T-helper 2 cell treated with Interferon-gamma antibody and Interleukin-4, amounts not matched to agents 100 ng/mL and 5 ng/mL, for 36 hours (primary cell): ENCODE results near the gene CGB2. TPM values are rescaled to one million over a fixed set of nuclear protein-coding genes. Genes with fewer than 3 reads are reported as not detected.
"Not testable (repeated sequence)": the region's sequence is repeated elsewhere in the genome, so short reads cannot be mapped to it uniquely, and the experiment has no call there.

Experiments used
- intact Hi-C: fragments of 100-400 bp; cut with micrococcal nuclease; formaldehyde crosslinking; loops from one replicate; pipeline ENCODE4 v1.15.1; 2023
- total RNA-seq: library from RNA; stranded (reverse); gene quantifications from 2 replicates; pipeline ENCODE4 v1.2.3, GENCODE V29; 2022

CGB2 gene
- not detected in 2 replicates for total RNA-seq

GRCh38 chr19:49031642-49032301, at the start of gene CGB2:
CGB2 (plus strand) TSS chr19:49031890; CDS start chr19:49032096, 206 bp downstream.
- intact Hi-C loops = not testable (repeated sequence)

- intact Hi-C loops = no loop called here
These were observed 49.4 kb upstream of the CGB2 start for GRCh38 chr19:48982280-48982679.

DNA sequence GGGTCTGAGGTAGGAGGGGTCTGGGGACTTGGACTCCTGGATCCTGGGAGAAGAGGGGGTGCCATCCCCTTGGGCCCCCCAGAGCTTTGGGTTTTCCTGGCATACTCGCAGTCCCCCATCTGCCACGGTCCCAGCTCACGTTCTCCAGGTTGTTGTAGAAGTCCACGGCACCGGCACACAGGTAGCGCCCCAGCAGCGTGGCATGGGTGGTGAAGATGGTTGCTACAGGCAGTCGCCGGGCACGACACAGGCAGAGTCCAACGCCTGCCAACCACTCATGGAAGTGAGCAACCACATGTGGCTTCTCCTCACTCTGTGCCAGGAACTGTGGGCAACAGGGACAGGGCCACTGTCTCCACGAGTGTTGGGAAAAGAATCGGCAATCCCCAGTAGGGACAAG, 46.0 kb upstream of the CGB2 start:
- intact Hi-C loops = no loop called here

GRCh38 chr19:48986211-48986610, 45.5 kb upstream of the CGB2 start:
- intact Hi-C loops = no loop called here

DNA sequence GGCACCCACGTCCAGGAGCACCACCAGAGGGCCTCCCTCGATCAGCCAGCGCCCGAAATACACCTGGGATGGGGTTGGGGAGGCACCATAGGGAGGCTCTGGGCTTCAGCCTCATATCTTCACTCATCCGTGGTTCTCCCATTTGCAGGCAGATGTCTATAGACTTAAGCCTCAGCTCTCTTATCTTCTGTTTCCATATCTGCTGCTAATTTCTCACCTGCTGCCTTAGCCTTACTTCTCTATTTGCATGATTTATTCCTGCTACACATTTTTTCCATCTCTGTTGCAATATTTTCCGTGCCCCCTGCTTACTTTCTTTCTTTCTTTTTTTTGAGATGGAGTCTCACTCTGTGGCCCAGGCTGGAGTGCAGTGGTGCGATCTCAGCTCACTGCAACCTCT, 44.4 kb upstream of the CGB2 start:
- intact Hi-C loops = no loop called here

DNA sequence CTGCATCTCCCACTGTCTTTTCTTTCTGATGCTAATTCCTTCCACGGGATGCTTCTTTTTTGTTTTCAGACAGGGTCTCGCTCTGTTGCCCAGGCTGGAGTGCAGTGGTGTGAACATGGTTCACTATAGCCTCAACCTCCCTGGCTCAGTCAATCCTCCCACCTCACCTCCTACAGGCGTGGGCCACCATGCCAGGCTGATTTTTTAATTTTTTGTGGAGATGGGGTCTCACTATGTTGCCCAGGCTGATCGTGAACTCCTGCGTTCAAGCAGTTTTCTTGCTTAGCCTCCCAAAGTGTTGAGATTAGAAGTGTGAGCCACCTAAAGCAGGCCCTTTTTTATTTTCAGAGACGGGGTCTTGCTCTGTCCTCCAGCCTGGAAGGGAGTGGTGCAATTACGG, 43.4 kb upstream of the CGB2 start:
- intact Hi-C loops = no loop called here

GRCh38 chr19:48988860-48989259, 42.8 kb upstream of the CGB2 start:
- intact Hi-C loops = no loop called here

- intact Hi-C loops = loop anchor here (10.0 kb wide), 2 partner anchors 155 to 485 kb away; partner anchors contain the start of gene FLT3LG
These were observed 41.9 kb upstream of the CGB2 start for GRCh38 chr19:48989701-48990291.

DNA sequence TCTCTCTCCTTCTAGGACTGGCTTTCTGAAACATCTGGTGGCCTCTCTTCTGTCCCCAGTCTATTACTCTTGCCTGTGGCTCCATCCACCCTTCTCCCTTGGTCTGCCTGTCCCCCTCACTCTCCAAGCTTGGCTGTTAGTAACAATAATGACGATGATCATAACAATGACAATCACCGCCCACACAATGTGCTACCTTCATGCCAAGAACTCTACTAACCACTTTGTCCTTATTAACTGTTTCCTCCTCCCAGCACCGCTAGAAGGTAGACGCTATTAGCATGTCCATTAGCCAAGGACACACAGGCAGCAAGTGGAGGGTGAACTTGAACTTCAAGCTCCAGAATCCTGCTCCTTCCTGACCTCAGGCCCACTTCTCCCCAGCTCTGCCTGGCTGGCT, 41.3 kb upstream of the CGB2 start:
- intact Hi-C loops = loop anchor here (10.0 kb wide), 2 partner anchors 154 to 484 kb away; partner anchors contain the start of gene FLT3LG

GRCh38 chr19:48991011-48991609, 40.6 kb upstream of the CGB2 start:
- intact Hi-C loops = loop anchor here (10.0 kb wide), 2 partner anchors 154 to 484 kb away; partner anchors contain the start of gene FLT3LG

DNA sequence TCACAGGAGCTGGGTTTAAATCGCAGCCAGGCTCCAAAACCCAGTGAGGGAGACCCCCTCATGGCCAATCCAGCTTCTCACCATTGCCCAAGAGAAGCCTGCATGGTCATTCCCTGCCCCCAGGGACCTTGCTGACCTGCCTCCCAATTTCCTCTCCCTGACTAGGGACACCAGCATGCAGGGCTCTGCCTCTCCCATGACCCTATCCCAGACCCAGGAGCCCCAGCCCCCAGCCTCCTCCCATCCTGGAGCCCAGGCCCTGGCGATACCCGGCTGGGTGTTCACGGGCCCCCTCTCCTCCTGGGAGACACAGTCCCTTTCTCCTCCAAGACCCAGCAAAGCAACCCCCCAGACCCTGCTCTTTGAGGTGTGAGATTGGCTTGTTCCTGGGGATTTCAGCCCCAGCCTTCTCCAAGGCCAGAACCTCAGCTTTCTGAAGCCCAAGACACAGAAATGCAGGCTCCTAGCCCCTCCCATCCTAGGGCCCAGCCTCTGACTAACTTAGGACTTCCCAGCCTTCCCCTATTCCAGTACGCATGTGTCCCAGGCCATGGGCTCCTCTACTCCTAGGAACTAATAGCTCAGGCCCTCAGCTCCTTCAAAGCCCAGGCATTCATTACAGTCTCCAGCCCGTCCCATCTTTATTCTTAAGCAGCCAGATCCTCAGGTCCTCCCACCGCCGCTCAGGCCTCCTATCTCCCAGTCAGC, 39.7 kb upstream of the CGB2 start:
- intact Hi-C loops = loop anchor here (2.0 to 10.0 kb wide), 3 partner anchors 127 to 483 kb away; partner anchors contain the start of genes C19orf73, FLT3LG and PPFIA3

DNA sequence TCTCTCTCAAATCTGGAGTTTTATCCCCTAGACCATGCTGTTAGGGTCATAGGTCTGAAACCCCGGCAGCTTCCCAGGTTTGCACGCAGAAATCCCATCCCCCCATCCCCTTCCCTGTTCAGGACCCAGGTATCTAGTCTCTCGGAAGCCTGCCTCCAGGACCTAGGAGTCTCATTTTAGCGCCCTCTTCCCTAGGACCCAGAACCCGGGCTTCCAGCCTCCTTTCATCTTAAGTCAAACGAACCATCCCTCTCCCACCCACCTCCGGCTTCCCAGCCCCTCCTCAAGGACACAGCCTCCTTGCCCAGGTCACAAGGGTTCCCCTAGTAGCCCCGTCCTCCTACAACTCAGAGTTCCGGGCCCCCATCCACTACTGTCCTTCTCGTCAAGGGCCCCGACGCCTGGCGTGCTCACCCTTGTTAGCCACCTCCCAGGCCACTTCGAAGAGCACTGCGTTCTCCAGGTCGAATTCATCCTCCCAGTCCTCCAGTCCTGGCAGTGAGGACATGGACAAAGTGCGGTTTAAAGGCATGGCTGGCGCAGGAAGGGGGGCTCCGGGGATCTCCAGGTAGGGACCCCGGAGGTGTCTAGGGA, 39.0 kb upstream of the CGB2 start:
- intact Hi-C loops = loop anchor here (1.0 to 10.0 kb wide), 6 partner anchors 27 to 482 kb away; partner anchors contain the start of genes C19orf73, FLT3LG, FTL and PPFIA3

DNA sequence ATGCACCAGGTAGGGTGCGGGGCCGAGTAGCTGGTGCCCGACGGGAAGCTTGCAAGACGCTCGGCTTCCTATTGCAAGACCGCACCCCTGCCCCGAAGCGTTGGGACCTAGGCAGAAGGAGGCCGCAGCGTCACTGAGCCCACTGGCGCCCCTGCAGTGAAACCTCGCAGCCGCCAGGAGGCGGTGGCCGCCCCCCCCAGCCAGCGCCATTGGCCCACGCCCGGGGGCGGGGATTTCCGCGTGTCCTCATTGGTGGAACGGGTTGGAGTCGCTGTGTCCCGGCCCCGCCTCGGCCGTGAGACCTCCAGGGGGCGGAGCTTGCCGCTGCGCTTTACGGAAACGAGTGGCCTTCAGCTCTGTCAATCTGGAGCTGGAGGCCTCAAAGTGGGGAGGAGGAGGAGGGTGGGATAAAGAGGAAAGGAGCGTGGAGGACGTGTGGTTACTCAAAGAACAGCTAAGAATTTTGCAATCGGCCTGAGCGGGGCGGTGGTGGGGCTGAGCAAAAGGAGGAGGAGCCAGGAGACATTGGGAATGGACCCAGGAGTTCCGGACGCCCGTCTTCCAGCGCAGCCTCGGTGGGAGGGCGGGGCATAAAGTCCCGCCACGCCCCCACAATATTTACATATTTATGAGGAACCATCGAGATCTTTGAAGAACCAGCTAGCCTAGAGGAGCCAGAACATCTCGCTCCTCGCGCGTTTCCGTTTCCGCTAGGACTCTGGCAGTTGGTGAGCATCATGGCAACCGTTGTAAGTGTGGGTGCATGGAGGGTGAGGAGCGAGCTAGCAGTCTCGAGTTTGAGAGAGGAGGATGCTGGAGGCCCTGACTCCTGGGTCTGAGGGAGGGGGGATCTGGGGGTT, 38.3 kb upstream of the CGB2 start, which contains the start of the genes GYS1 and RUVBL2:
GYS1 (minus strand) TSS at position 135 of the 860 bp plus-strand sequence. CDS start 197 bp downstream, outside the sequence.
RUVBL2 (plus strand) TSS at position 713 of the 860 bp plus-strand sequence; CDS start at position 738, 25 bp downstream.
- intact Hi-C loops = loop anchor here (1.0 to 10.0 kb wide), 6 partner anchors 28 to 481 kb away; partner anchors contain the start of genes C19orf73, FLT3LG, FTL and PPFIA3

DNA sequence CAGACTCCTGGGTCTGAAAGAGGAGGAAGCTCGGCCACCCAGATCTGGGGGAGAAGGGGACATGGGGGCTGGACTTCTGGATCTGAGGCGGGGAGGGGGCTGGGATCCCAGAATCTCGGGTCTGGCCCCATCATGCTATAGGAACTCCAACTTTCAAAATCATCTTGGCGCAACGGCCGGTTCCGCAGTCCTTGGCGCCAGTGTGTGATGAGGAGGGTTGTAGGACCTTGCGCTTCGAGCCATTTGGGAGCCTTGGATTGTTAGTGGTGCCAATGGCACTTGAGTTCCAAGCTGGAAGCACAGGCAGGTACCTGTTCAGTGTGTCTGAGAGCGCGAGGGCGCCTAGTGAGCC, 37.7 kb upstream of the CGB2 start:
- intact Hi-C loops = loop anchor here (10.0 kb wide), 2 partner anchors 151 to 481 kb away; partner anchors contain the start of gene FLT3LG

DNA sequence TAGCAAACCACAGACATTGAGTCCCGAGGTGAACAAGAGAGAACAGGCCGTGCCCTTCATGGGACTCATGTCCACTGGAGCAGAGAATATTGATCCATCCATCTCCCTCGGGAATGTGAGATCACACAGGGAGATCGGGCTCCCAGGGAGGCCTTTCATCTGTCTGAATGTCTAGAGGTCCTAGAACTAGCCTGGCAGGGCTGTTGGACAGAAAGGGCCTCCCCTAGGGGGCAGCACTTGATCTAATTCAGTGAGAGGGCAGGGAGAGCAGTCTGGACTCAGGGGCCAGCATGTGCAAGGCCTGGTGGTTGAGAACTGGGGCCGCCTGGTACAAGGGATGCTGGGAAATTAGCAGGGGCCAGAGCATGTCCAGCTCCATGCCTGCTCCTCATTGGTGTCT, 33.7 kb upstream of the CGB2 start:
- intact Hi-C loops = loop anchor here (10.0 kb wide), 2 partner anchors 147 to 477 kb away; partner anchors contain the start of gene FLT3LG

DNA sequence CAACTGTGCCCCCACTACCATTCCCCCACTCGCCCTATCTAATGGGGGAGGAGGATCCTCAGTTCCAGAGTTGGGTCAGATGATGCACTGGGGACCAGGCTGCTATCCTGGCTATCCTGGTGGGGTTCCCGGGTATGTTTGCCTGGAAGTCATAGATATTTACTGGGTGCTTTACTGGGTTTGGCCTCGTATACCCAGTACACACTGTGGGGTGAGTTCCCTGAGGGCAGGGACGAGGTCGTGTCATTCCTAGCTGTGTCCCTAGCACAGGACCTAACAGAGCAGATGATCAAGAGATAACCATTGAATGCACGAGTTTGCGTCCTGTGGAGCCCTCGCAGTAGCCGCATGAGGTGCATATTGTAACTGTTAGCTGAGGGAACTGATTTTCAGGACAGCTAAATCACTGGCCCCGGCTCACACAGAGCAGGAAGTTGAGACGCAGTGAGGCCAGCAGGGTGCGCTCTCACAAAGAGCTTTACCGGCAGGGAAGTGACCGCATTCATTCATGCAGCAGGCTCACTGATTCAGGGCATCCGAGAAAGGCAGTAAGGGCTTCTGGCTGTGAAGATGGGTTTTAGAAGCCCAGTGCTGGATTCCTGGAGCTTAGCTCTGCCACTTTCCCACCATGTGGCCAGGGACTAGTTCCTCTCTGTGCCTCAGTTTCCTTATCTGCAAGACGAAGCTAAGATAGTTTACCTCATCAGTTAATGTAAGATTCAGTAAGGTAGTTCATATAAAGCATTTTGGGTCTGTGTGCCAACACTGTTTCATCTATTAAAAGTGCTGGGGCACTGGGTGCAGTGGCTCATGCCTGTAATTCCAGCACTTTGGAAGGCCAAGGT, 32.0 kb upstream of the CGB2 start:
- intact Hi-C loops = loop anchor here (10.0 kb wide), 2 partner anchors 145 to 475 kb away; partner anchors contain the start of gene FLT3LG

- intact Hi-C loops = no loop called here
These were observed 27.6 kb upstream of the CGB2 start for GRCh38 chr19:49004133-49004532.

- intact Hi-C loops = no loop called here
These were observed 26.6 kb upstream of the CGB2 start for GRCh38 chr19:49004964-49005614.
